Activated CD4-positive, alpha-beta T cell treated with anti-CD3 and anti-CD28 coated beads for 36 hours (primary cell): ENCODE data around the gene NCKAP5. TPM values are rescaled to one million over a fixed set of nuclear protein-coding genes. Genes with fewer than 3 reads are reported as not detected.

Experiments used
- ATAC-seq: fragments of 200-7000 bp; cut with Tn5 transposase; one replicate; pipeline ENCODE4 v1.10.0; 2021; ENCODE audit warnings: mild to moderate bottlenecking, moderate library complexity
- CTCF ChIA-PET: fragments of 350-600 bp; sonication (Branson Sonifier 250); formaldehyde crosslinking; loops from one replicate; lab custom pipeline; 2021; ENCODE audit warnings: antibody characterized with exemption; lab: Charles Lee
- POLR2A ChIA-PET: fragments of 350-600 bp; sonication (Branson Sonifier 250); formaldehyde crosslinking; loops from one replicate; lab custom pipeline; 2021; ENCODE audit warnings: antibody characterized with exemption, inconsistent platforms; lab: Charles Lee
- DNase-seq: peaks from one replicate; pipeline ENCODE4 v3.0.0-alpha.2; 2020
- H3K27ac Mint-ChIP-seq: one replicate; pipeline ENCODE4 v1.8.0; 2021; ENCODE audit warnings: mixed read lengths
- H3K27me3 Mint-ChIP-seq: one replicate; pipeline ENCODE4 v1.8.0; 2021; ENCODE audit warnings: mixed read lengths
- H3K36me3 Mint-ChIP-seq: one replicate; pipeline ENCODE4 v1.8.0; 2021; ENCODE audit warnings: low read depth, mixed read lengths
- H3K4me1 Mint-ChIP-seq: one replicate; pipeline ENCODE4 v1.8.0; 2021; ENCODE audit warnings: mixed read lengths
- H3K4me3 Mint-ChIP-seq: one replicate; pipeline ENCODE4 v1.8.0; 2021; ENCODE audit warnings: mild to moderate bottlenecking, moderate library complexity, mixed read lengths
- H3K9me3 Mint-ChIP-seq: one replicate; pipeline ENCODE4 v1.8.0; 2021; ENCODE audit warnings: low read depth, mixed read lengths
- intact Hi-C, 2 experiments: fragments of 100-400 bp; cut with DNase I in 1 of 2; cut with micrococcal nuclease in 1 of 2; formaldehyde crosslinking; loops; one replicate each; pipeline versions ENCODE4 v1.14.2 to v1.15.1; 2022 to 2024; cut with DNase I, micrococcal nuclease
- total RNA-seq, 2 experiments: library from RNA; stranded (reverse); gene quantifications; one replicate each; pipeline ENCODE4 v1.2.3, GENCODE V29; 2021

Gene NCKAP5
- total RNA-seq, 2 experiments from 2014 or later, result not detected

- no peak for DNase-seq
- H3K4me3 Mint-ChIP-seq, result no peak overlapping the region
- H3K27me3 Mint-ChIP-seq, result peaks cover 2% of the 10 kb centered on the region
- ChIA-PET CTCF (no interaction called here), POLR2A (no interaction called here)
- H3K4me1 Mint-ChIP-seq, result no peaks in the 10 kb centered on the region
- intact Hi-C loops, result no loop called here
- ATAC-seq, result no peak
- no peak overlapping the region for H3K27ac Mint-ChIP-seq
- H3K36me3 Mint-ChIP-seq, result no peaks in the 10 kb centered on the region
- H3K9me3 Mint-ChIP-seq, result peaks cover 6% of the 10 kb centered on the region
Observed at GRCh38 chr2:133371286-133371685, 197.0 kb downstream of the NCKAP5 start.

GRCh38 chr2:133369901-133370658 is 198.2 kb downstream of the NCKAP5 start:
- H3K9me3 Mint-ChIP-seq, result peaks cover 5% of the 10 kb centered on the region
- intact Hi-C loops, result no loop called here
- H3K27ac Mint-ChIP-seq, result no peak overlapping the region
- ATAC-seq (no peak), DNase-seq (no peak)
- no peaks in the 10 kb centered on the region for H3K4me1 Mint-ChIP-seq
- H3K36me3 Mint-ChIP-seq, result no peaks in the 10 kb centered on the region
- CTCF ChIA-PET, result interaction anchor here (0.8 kb wide), 1 partner anchor 823 kb away, joined by 5 read pairs; no protein-coding TSS in a partner anchor
- H3K27me3 Mint-ChIP-seq, result peaks cover 2% of the 10 kb centered on the region
- H3K4me3 Mint-ChIP-seq, result no peak overlapping the region
- POLR2A ChIA-PET, result no interaction called here

- intact Hi-C loops, result no loop called here
- H3K4me3 Mint-ChIP-seq, result no peak overlapping the region
- DNase-seq, result no peak
- ChIA-PET POLR2A (no interaction called here), CTCF (no interaction called here)
- H3K4me1 Mint-ChIP-seq, result no peaks in the 10 kb centered on the region
- no peak overlapping the region for H3K27ac Mint-ChIP-seq
- H3K9me3 Mint-ChIP-seq, result no peaks in the 10 kb centered on the region
- ATAC-seq, result no peak
- no peaks in the 10 kb centered on the region for H3K36me3 Mint-ChIP-seq
- no peaks in the 10 kb centered on the region for H3K27me3 Mint-ChIP-seq
Observed at GRCh38 chr2:133365117-133365516, 203.1 kb downstream of the NCKAP5 start.

- Mint-ChIP-seq H3K27me3 (no peaks in the 10 kb centered on the region), H3K27ac (no peak overlapping the region)
- POLR2A ChIA-PET, result no interaction called here
Observed at GRCh38 chr2:133364636-133365035, 203.6 kb downstream of the NCKAP5 start.

GRCh38 chr2:133363884-133364283 is 204.4 kb downstream of the NCKAP5 start:
- intact Hi-C loops, result no loop called here
- Mint-ChIP-seq H3K9me3 (no peaks in the 10 kb centered on the region), H3K4me1 (no peaks in the 10 kb centered on the region), H3K27ac (no peak overlapping the region), H3K4me3 (no peak overlapping the region), H3K27me3 (no peaks in the 10 kb centered on the region), H3K36me3 (no peaks in the 10 kb centered on the region)
- ChIA-PET POLR2A (no interaction called here), CTCF (no interaction called here)
- DNase-seq (no peak), ATAC-seq (no peak)

More at GRCh38 chr2:133364636-133365035, 203.6 kb downstream of the NCKAP5 start:
- no peaks in the 10 kb centered on the region for H3K9me3 Mint-ChIP-seq
- intact Hi-C loops, result no loop called here
- no peak overlapping the region for H3K4me3 Mint-ChIP-seq
- no peaks in the 10 kb centered on the region for H3K36me3 Mint-ChIP-seq
- DNase-seq, result no peak
- CTCF ChIA-PET, result no interaction called here
- ATAC-seq, result no peak
- H3K4me1 Mint-ChIP-seq, result no peaks in the 10 kb centered on the region

GRCh38 chr2:133362061-133362476 is 206.2 kb downstream of the NCKAP5 start:
- H3K27me3 Mint-ChIP-seq, result peaks cover 2% of the 10 kb centered on the region
- no peak overlapping the region for H3K27ac Mint-ChIP-seq
- ChIA-PET CTCF (no interaction called here), POLR2A (no interaction called here)
- no peak overlapping the region for H3K4me3 Mint-ChIP-seq
- intact Hi-C loops, result no loop called here
- no peaks in the 10 kb centered on the region for H3K36me3 Mint-ChIP-seq
- H3K4me1 Mint-ChIP-seq, result no peaks in the 10 kb centered on the region
- DNase-seq, result no peak
- no peak for ATAC-seq
- no peaks in the 10 kb centered on the region for H3K9me3 Mint-ChIP-seq

GRCh38 chr2:133360882-133361281 is 207.4 kb downstream of the NCKAP5 start:
- Mint-ChIP-seq H3K9me3 (no peaks in the 10 kb centered on the region), H3K4me1 (no peaks in the 10 kb centered on the region), H3K36me3 (no peaks in the 10 kb centered on the region), H3K27ac (no peak overlapping the region), H3K4me3 (no peak overlapping the region), H3K27me3 (peaks cover 2% of the 10 kb centered on the region)
- CTCF ChIA-PET, result interaction anchor here (0.6 kb wide), 1 partner anchor 258 kb away, joined by 3 read pairs; no protein-coding TSS in a partner anchor
- ATAC-seq (no peak), DNase-seq (no peak)
- intact Hi-C loops, result no loop called here
- POLR2A ChIA-PET, result no interaction called here

- intact Hi-C loops, result no loop called here
- H3K4me1 Mint-ChIP-seq, result no peaks in the 10 kb centered on the region
- H3K9me3 Mint-ChIP-seq, result no peaks in the 10 kb centered on the region
- no peaks in the 10 kb centered on the region for H3K36me3 Mint-ChIP-seq
- peaks cover 2% of the 10 kb centered on the region for H3K27me3 Mint-ChIP-seq
- ChIA-PET CTCF (interaction anchor here (0.6 kb wide), 1 partner anchor 257 kb away, joined by 3 read pairs; no protein-coding TSS in a partner anchor), POLR2A (no interaction called here)
- H3K4me3 Mint-ChIP-seq, result no peak overlapping the region
- ATAC-seq (no peak), DNase-seq (no peak)
- no peak overlapping the region for H3K27ac Mint-ChIP-seq
Observed at GRCh38 chr2:133360190-133360589, 208.1 kb downstream of the NCKAP5 start.

- DNase-seq (no peak), ATAC-seq (no peak)
- intact Hi-C loops, result no loop called here
- ChIA-PET POLR2A (no interaction called here), CTCF (no interaction called here)
- H3K36me3 Mint-ChIP-seq, result no peaks in the 10 kb centered on the region
- H3K9me3 Mint-ChIP-seq, result no peaks in the 10 kb centered on the region
- no peaks in the 10 kb centered on the region for H3K4me1 Mint-ChIP-seq
- no peak overlapping the region for H3K27ac Mint-ChIP-seq
- no peaks in the 10 kb centered on the region for H3K27me3 Mint-ChIP-seq
- no peak overlapping the region for H3K4me3 Mint-ChIP-seq
Observed at GRCh38 chr2:133352719-133353118, 215.5 kb downstream of the NCKAP5 start.

- Mint-ChIP-seq H3K27me3 (peaks cover 4% of the 10 kb centered on the region), H3K27ac (no peak overlapping the region), H3K4me1 (no peaks in the 10 kb centered on the region), H3K4me3 (no peak overlapping the region), H3K36me3 (no peaks in the 10 kb centered on the region), H3K9me3 (no peaks in the 10 kb centered on the region)
- ChIA-PET POLR2A (no interaction called here), CTCF (no interaction called here)
- intact Hi-C loops, result no loop called here
- DNase-seq, result no peak
- no peak for ATAC-seq
Observed at GRCh38 chr2:133346654-133347053, 221.6 kb downstream of the NCKAP5 start.

GRCh38 chr2:133345638-133346037 is 222.6 kb downstream of the NCKAP5 start:
- ChIA-PET POLR2A (no interaction called here), CTCF (no interaction called here)
- Mint-ChIP-seq H3K4me1 (no peaks in the 10 kb centered on the region), H3K27ac (no peak overlapping the region), H3K4me3 (no peak overlapping the region), H3K36me3 (no peaks in the 10 kb centered on the region), H3K9me3 (no peaks in the 10 kb centered on the region), H3K27me3 (peaks cover 4% of the 10 kb centered on the region)
- DNase-seq (no peak), ATAC-seq (no peak)
- intact Hi-C loops, result no loop called here

GRCh38 chr2:133344849-133345248 is 223.4 kb downstream of the NCKAP5 start:
- ATAC-seq, result no peak
- POLR2A ChIA-PET, result no interaction called here
- CTCF ChIA-PET, result no interaction called here

More at GRCh38 chr2:133344849-133345248, 223.4 kb downstream of the NCKAP5 start:
- intact Hi-C loops, result no loop called here
- Mint-ChIP-seq H3K36me3 (no peaks in the 10 kb centered on the region), H3K4me1 (no peaks in the 10 kb centered on the region), H3K27me3 (peaks cover 4% of the 10 kb centered on the region), H3K27ac (no peak overlapping the region), H3K9me3 (no peaks in the 10 kb centered on the region), H3K4me3 (no peak overlapping the region)
- no peak for DNase-seq
